HUES48 (cell line): ENCODE results near the gene SRSF12.

Experiments used
- H3K27ac ChIP-seq: one replicate; pipeline ENCODE4 v1.7.0; 2013; ENCODE audit warnings: low read depth, low read length, inconsistent platforms
- H3K27me3 ChIP-seq: 2 replicates; pipeline ENCODE4 v1.6.1; 2013; ENCODE audit warnings: mild to moderate bottlenecking, low read length; ENCODE audit not compliant: control insufficient read depth, insufficient read depth
- H3K36me3 ChIP-seq: 2 replicates; pipeline ENCODE4 v1.6.1; 2013; ENCODE audit warnings: low read length; ENCODE audit not compliant: control insufficient read depth, insufficient read depth
- H3K4me1 ChIP-seq: 2 replicates; pipeline ENCODE4 v1.6.1; 2013; ENCODE audit warnings: mild to moderate bottlenecking, low read length; ENCODE audit not compliant: control insufficient read depth, insufficient read depth
- H3K4me3 ChIP-seq: 2 replicates; pipeline ENCODE4 v1.5.1; 2013; ENCODE audit warnings: mild to moderate bottlenecking, low read depth, low read length
- H3K9ac ChIP-seq: 2 replicates; pipeline ENCODE4 v1.6.1; 2013; ENCODE audit warnings: mild to moderate bottlenecking, low read depth, low read length, moderate library complexity
- H3K9me3 ChIP-seq: 2 replicates; pipeline ENCODE4 v1.6.1; 2013; ENCODE audit warnings: low read length; ENCODE audit not compliant: control insufficient read depth, insufficient read depth

SRSF12 gene

DNA sequence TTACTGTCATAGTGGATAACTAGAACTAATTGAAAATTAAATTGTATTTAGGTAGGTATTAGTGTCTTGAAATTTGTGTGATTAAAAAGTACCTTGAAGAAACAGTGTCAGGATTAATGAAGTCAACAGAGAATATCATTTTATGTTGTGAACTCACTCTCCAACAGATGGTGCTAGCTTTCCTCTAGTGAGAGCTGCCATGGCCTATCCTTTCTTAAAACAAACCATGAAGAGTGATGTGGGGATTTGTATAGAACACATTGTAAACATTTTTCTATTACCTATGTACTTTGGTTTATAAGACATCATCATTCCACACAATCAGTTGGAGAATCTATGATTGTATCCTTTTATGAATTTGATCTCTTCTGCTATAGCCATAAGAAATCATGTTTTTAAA lies 4.8 kb upstream of the SRSF12 start:
- peaks cover 22% of the 10 kb centered on the region for H3K27me3 ChIP-seq
- no peak overlapping the region for H3K4me3 ChIP-seq
- no peak overlapping the region for H3K9ac ChIP-seq
- no peaks in the 10 kb centered on the region for H3K9me3 ChIP-seq
- H3K4me1 ChIP-seq = no peaks in the 10 kb centered on the region
- H3K36me3 ChIP-seq = no peaks in the 10 kb centered on the region
- H3K27ac ChIP-seq = no peak overlapping the region

- peaks cover 27% of the 10 kb centered on the region for H3K27me3 ChIP-seq
- no peak overlapping the region for H3K27ac ChIP-seq
- H3K36me3 ChIP-seq = no peaks in the 10 kb centered on the region
- 0 out of 2 replicates have a peak, but pooled peaks cover 2% of the 10 kb centered on the region for H3K4me1 ChIP-seq
- no peaks in the 10 kb centered on the region for H3K9me3 ChIP-seq
- H3K9ac ChIP-seq = no peak overlapping the region
- H3K4me3 ChIP-seq = no peak overlapping the region
These were observed 4.1 kb upstream of the SRSF12 start for GRCh38 chr6:89121934-89122333.

- 0 out of 2 replicates have a peak, but pooled peaks cover 5% of the 10 kb centered on the region for H3K4me1 ChIP-seq
- H3K27me3 ChIP-seq = peaks cover 37% of the 10 kb centered on the region
- no peak overlapping the region for H3K9ac ChIP-seq
- no peak overlapping the region for H3K27ac ChIP-seq
- no peaks in the 10 kb centered on the region for H3K36me3 ChIP-seq
- no peaks in the 10 kb centered on the region for H3K9me3 ChIP-seq
- H3K4me3 ChIP-seq = no peak overlapping the region
These were observed 2.5 kb upstream of the SRSF12 start for GRCh38 chr6:89120371-89120770.

DNA sequence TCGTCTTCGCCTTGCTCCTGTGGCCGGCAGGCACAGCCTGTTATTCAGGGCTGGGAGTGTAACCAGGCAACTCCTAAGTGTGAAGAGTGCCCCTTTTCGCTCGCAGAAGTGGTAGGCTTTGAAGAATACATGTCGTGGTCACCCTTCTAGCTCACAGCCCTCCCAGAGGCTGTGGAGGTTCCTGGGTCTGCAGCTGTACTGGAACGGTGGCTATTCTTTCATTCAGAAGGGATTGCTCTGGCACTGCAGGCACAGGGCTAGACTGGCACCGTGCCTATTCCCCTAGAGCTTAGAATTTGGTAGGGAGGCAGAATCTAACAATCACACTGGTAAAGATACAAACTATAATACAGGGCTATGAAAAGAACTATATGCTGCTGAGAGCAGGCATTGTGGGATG lies 1.1 kb upstream of the SRSF12 start:
- H3K27me3 ChIP-seq = peaks cover 37% of the 10 kb centered on the region
- no peaks in the 10 kb centered on the region for H3K9me3 ChIP-seq
- no peaks in the 10 kb centered on the region for H3K36me3 ChIP-seq
- 0 out of 2 replicates have a peak, but pooled peaks cover 5% of the 10 kb centered on the region for H3K4me1 ChIP-seq
- no peak overlapping the region for H3K9ac ChIP-seq
- no peak overlapping the region for H3K27ac ChIP-seq
- no peak overlapping the region; the same call in 1 of the 2 replicates for H3K4me3 ChIP-seq

- Histone ChIP-seq H3K9me3 (no peaks in the 10 kb centered on the region), H3K4me1 (0 out of 2 replicates have a peak, but pooled peaks cover 5% of the 10 kb centered on the region), H3K4me3 (peak overlapping the region; percentile 72), H3K27ac (no peak overlapping the region), H3K9ac (no peak overlapping the region), H3K27me3 (peaks cover 37% of the 10 kb centered on the region), H3K36me3 (no peaks in the 10 kb centered on the region)
These were observed 1.2 kb downstream of the SRSF12 start for GRCh38 chr6:89116702-89117101.

DNA sequence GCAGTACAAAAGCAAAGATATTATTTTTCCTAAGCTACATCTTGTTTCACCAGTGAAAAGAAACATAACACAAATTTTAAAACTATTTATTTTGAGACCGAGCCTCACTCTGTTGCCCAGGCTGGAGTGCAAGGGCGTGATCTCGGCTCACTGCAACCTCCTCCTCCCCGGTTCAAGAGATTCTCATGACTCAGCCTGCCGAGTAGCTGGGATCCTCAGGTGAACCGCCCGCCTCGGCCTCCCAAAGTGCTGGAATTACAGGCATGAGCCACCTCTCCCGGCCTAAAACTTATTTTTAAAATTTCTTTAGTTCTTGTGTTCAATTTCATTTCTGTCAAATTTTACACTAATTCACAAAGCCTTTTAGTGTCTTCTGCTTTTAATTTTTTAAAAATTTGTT lies 5.9 kb downstream of the SRSF12 start:
- Histone ChIP-seq H3K27ac (no peak overlapping the region), H3K9ac (no peak overlapping the region), H3K9me3 (no peaks in the 10 kb centered on the region), H3K4me1 (0 out of 2 replicates have a peak, but pooled peaks cover 3% of the 10 kb centered on the region), H3K36me3 (no peaks in the 10 kb centered on the region), H3K4me3 (no peak overlapping the region), H3K27me3 (peaks cover 10% of the 10 kb centered on the region)

DNA sequence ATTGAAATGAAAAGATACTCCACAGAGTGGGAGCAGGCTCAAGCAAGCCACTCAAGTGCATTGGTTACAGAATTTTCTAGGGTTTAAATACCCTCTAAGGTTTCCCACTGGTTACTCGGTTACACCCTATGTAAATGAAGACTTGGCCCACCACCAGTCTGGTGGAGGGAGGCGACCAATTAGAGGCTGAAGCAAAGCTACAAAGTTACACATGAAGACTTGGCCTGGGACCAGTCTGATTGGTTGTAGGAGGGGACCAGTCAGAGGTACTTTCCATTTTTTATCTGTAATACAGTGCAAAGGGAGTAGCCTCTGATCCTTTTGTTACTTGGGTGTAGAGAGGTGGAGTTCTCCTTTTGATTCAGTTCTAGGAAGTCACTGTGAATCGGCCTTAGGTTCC lies 7.6 kb downstream of the SRSF12 start:
- Histone ChIP-seq H3K4me1 (no peaks in the 10 kb centered on the region), H3K9me3 (no peaks in the 10 kb centered on the region), H3K36me3 (0 out of 2 replicates have a peak, but pooled peaks cover under 1% of the 10 kb centered on the region), H3K4me3 (no peak overlapping the region), H3K27ac (no peak overlapping the region), H3K9ac (no peak overlapping the region), H3K27me3 (no peaks in the 10 kb centered on the region)

GRCh38 chr6:89100114-89100513 lies 17.8 kb downstream of the SRSF12 start:
- Histone ChIP-seq H3K27me3 (no peaks in the 10 kb centered on the region), H3K9me3 (no peaks in the 10 kb centered on the region), H3K27ac (no peak overlapping the region), H3K36me3 (peaks cover 14% of the 10 kb centered on the region; the same call in 1 of the 2 replicates), H3K9ac (no peak overlapping the region), H3K4me3 (no peak overlapping the region), H3K4me1 (no peaks in the 10 kb centered on the region)

DNA sequence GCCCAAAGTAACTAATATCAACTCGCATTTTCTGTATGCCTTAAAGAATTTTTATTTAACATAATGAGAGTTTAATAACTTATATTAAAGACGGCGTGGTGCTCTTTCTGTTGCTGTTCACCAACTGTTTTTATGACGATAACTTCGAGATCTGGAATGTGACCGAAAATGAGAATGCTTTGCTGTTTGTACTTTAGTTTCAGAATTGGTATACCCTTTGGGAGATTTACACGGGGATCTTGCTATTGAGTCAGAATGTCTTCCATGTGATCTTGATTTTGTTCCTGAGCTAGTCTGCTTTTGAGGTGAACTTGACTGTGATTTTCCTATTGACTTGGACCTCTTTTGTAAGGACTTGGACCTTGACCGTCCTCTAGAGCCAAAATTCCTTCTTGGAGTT lies 19.4 kb downstream of the SRSF12 start:
- Histone ChIP-seq H3K36me3 (peaks cover 8% of the 10 kb centered on the region; the same call in 1 of the 2 replicates), H3K4me3 (no peak overlapping the region), H3K27me3 (no peaks in the 10 kb centered on the region), H3K9me3 (no peaks in the 10 kb centered on the region), H3K27ac (no peak overlapping the region), H3K4me1 (no peaks in the 10 kb centered on the region), H3K9ac (no peak overlapping the region)

GRCh38 chr6:89087881-89088280 lies 30.0 kb downstream of the SRSF12 start:
- no peaks in the 10 kb centered on the region for H3K9me3 ChIP-seq
- peaks cover 28% of the 10 kb centered on the region for H3K36me3 ChIP-seq
- no peak overlapping the region for H3K27ac ChIP-seq
- peaks cover 35% of the 10 kb centered on the region for H3K4me1 ChIP-seq
- no peak overlapping the region for H3K9ac ChIP-seq
- no peak overlapping the region for H3K4me3 ChIP-seq
- no peaks in the 10 kb centered on the region for H3K27me3 ChIP-seq

GRCh38 chr6:89085409-89086205 lies 32.3 kb downstream of the SRSF12 start:
- Histone ChIP-seq H3K4me3 (peak overlapping the region; percentile 5), H3K9me3 (no peaks in the 10 kb centered on the region), H3K36me3 (peaks cover 28% of the 10 kb centered on the region), H3K4me1 (peaks cover 36% of the 10 kb centered on the region), H3K9ac (peak overlapping the region; percentile 27; the same call in 1 of the 2 replicates), H3K27me3 (no peaks in the 10 kb centered on the region), H3K27ac (peak overlapping the region; percentile 78)
